GM21737 (cell line): ENCODE results near the gene KDSR.
"Not testable (repeated sequence)": the region's sequence is repeated elsewhere in the genome, so short reads cannot be mapped to it uniquely, and the experiment has no call there.

Experiments
- ATAC-seq: cut with Tn5 transposase; IDR thresholded peaks from one replicate; pipeline ENCODE4 v1.9.1; 2021; ENCODE audit warnings: mild to moderate bottlenecking, moderate library complexity; ENCODE audit not compliant: unreplicated experiment

The KDSR gene

GRCh38 chr18:63366213-63367052 lies 573 bp downstream of the KDSR start:
- peak; percentile 37 for ATAC-seq

- ATAC-seq, result no peak
Measured at GRCh38 chr18:63365876-63366212, 1.2 kb downstream of the KDSR start.

GRCh38 chr18:63363951-63364350 lies 3.1 kb downstream of the KDSR start:
- no peak for ATAC-seq

- ATAC-seq, result not testable (repeated sequence)
Measured at GRCh38 chr18:63363420-63363819, 3.6 kb downstream of the KDSR start.

- ATAC-seq, result no peak
Measured at GRCh38 chr18:63356272-63356896, 10.6 kb downstream of the KDSR start.

- no peak for ATAC-seq
Measured at GRCh38 chr18:63350230-63350629, 16.8 kb downstream of the KDSR start.

GRCh38 chr18:63348508-63349136 lies 18.4 kb downstream of the KDSR start:
- no peak for ATAC-seq

GRCh38 chr18:63346480-63347183 lies 20.4 kb downstream of the KDSR start:
- ATAC-seq, result no peak

- ATAC-seq, result no peak
Measured at GRCh38 chr18:63346031-63346430, 21.0 kb downstream of the KDSR start.

- no peak for ATAC-seq
Measured at GRCh38 chr18:63344918-63345317, 22.1 kb downstream of the KDSR start.

GRCh38 chr18:63344263-63344662 lies 22.7 kb downstream of the KDSR start:
- ATAC-seq, result no peak

GRCh38 chr18:63342206-63342605 lies 24.8 kb downstream of the KDSR start:
- no peak for ATAC-seq

GRCh38 chr18:63339920-63340484 lies 27.0 kb downstream of the KDSR start:
- ATAC-seq, result no peak

GRCh38 chr18:63336366-63337099 lies 30.5 kb downstream of the KDSR start:
- no peak for ATAC-seq

- ATAC-seq, result no peak
Measured at GRCh38 chr18:63331105-63331504, 35.9 kb downstream of the KDSR start.

GRCh38 chr18:63329431-63330145 lies 37.4 kb downstream of the KDSR start:
- ATAC-seq, result no peak

- no peak for ATAC-seq
Measured at GRCh38 chr18:63326011-63326410, 41.0 kb downstream of the KDSR start.

- no peak for ATAC-seq
Measured at GRCh38 chr18:63325086-63325686, 41.8 kb downstream of the KDSR start.

GRCh38 chr18:63322908-63323634 lies 43.9 kb downstream of the KDSR start:
- no peak for ATAC-seq
